Measurements from ENCODE around the gene INPPL1. TPM values are rescaled to one million over a fixed set of nuclear protein-coding genes. Genes with fewer than 3 reads are reported as not detected.

Gene INPPL1
- total RNA-seq, 1 experiment from 2014 or later: 203 TPM

GRCh38 chr11:72227316-72228228 is 3.0 kb downstream of the INPPL1 start:
- Mint-ChIP-seq H3K36me3 (ENCODE audit: insufficient read depth, unreplicated experiment) (peaks cover 59% of the 10 kb centered on the region), H3K4me3 (ENCODE audit: low read depth, unreplicated experiment) (no peak overlapping the region)
- DNase-seq: no peak

GRCh38 chr11:72228229-72228843 is 3.8 kb downstream of the INPPL1 start:
- DNase-seq: no peak
- no peak for TF ChIP-seq CTCF (IDR thresholded peaks at IDR 0.05; ENCODE audit: unreplicated experiment)
- Mint-ChIP-seq H3K36me3 (ENCODE audit: insufficient read depth, unreplicated experiment) (peaks cover 56% of the 10 kb centered on the region), H3K4me1 (ENCODE audit: low read depth, unreplicated experiment) (peaks cover 12% of the 10 kb centered on the region), H3K4me3 (ENCODE audit: low read depth, unreplicated experiment) (no peak overlapping the region), H3K27ac (ENCODE audit: unreplicated experiment) (no peak overlapping the region), H3K9me3 (ENCODE audit: low read depth, unreplicated experiment) (no peaks in the 10 kb centered on the region), H3K27me3 (ENCODE audit: unreplicated experiment) (no peaks in the 10 kb centered on the region)
- no TSS peak for BruUV-seq (replicated peaks)
- intact Hi-C loops (cut with micrococcal nuclease; ENCODE audit: unreplicated experiment): loop anchor here (10.0 kb wide), 1 partner anchor 186 kb away; no protein-coding TSS in a partner anchor
- CTCF ChIA-PET: no interaction called here

More at GRCh38 chr11:72227316-72228228, 3.0 kb downstream of the INPPL1 start:
- Mint-ChIP-seq H3K27ac (ENCODE audit: unreplicated experiment) (no peak overlapping the region), H3K9me3 (ENCODE audit: low read depth, unreplicated experiment) (no peaks in the 10 kb centered on the region), H3K4me1 (ENCODE audit: low read depth, unreplicated experiment) (peaks cover 12% of the 10 kb centered on the region), H3K27me3 (ENCODE audit: unreplicated experiment) (no peaks in the 10 kb centered on the region)
- CTCF ChIA-PET: no interaction called here
- BruUV-seq (replicated peaks): no TSS peak
- TF ChIP-seq CTCF (IDR thresholded peaks at IDR 0.05; ENCODE audit: unreplicated experiment): no peak
- intact Hi-C loops (cut with micrococcal nuclease; ENCODE audit: unreplicated experiment): loop anchor here (10.0 kb wide), 1 partner anchor 187 kb away; no protein-coding TSS in a partner anchor

GRCh38 chr11:72228844-72229231 is 4.3 kb downstream of the INPPL1 start:
- intact Hi-C loops (cut with micrococcal nuclease; ENCODE audit: unreplicated experiment): loop anchor here (10.0 kb wide), 1 partner anchor 186 kb away; no protein-coding TSS in a partner anchor
- Mint-ChIP-seq H3K36me3 (ENCODE audit: insufficient read depth, unreplicated experiment) (peaks cover 51% of the 10 kb centered on the region), H3K9me3 (ENCODE audit: low read depth, unreplicated experiment) (no peaks in the 10 kb centered on the region), H3K4me1 (ENCODE audit: low read depth, unreplicated experiment) (peaks cover 12% of the 10 kb centered on the region), H3K27me3 (ENCODE audit: unreplicated experiment) (no peaks in the 10 kb centered on the region), H3K4me3 (ENCODE audit: low read depth, unreplicated experiment) (no peak overlapping the region), H3K27ac (ENCODE audit: unreplicated experiment) (no peak overlapping the region)
- CTCF ChIA-PET: no interaction called here
- TF ChIP-seq CTCF (IDR thresholded peaks at IDR 0.05; ENCODE audit: unreplicated experiment): no peak
- no TSS peak for BruUV-seq (replicated peaks)
- DNase-seq: no peak

GRCh38 chr11:72229336-72229924 is 4.9 kb downstream of the INPPL1 start:
- intact Hi-C loops (cut with micrococcal nuclease; ENCODE audit: unreplicated experiment): loop anchor here (10.0 kb wide), 1 partner anchor 185 kb away; no protein-coding TSS in a partner anchor
- Mint-ChIP-seq H3K27ac (ENCODE audit: unreplicated experiment) (no peak overlapping the region), H3K27me3 (ENCODE audit: unreplicated experiment) (no peaks in the 10 kb centered on the region), H3K4me3 (ENCODE audit: low read depth, unreplicated experiment) (no peak overlapping the region), H3K9me3 (ENCODE audit: low read depth, unreplicated experiment) (no peaks in the 10 kb centered on the region), H3K4me1 (ENCODE audit: low read depth, unreplicated experiment) (peaks cover 12% of the 10 kb centered on the region), H3K36me3 (ENCODE audit: insufficient read depth, unreplicated experiment) (peaks cover 47% of the 10 kb centered on the region)
- CTCF ChIA-PET: no interaction called here
- TF ChIP-seq CTCF (IDR thresholded peaks at IDR 0.05; ENCODE audit: unreplicated experiment): no peak
- no peak for DNase-seq
- BruUV-seq (replicated peaks): no TSS peak
